Effector memory CD4-positive, alpha-beta T cell (primary cell): Measurements from ENCODE around the gene FCN1.

Experiments used
- DNase-seq, 3 donors: peaks; one replicate each; pipeline ENCODE4 v3.0.0-alpha.2; 2020
- H3K27ac ChIP-seq: 2 replicates; pipeline ENCODE4 v1.7.0; 2013; ENCODE audit warnings: mild to moderate bottlenecking, low read length, moderate library complexity; ENCODE audit not compliant: insufficient read depth, poor library complexity, severe bottlenecking
- H3K27me3 ChIP-seq: replicated peaks from 2 replicates; pipeline ENCODE4 v1.7.0; 2013; ENCODE audit warnings: mild to moderate bottlenecking, low read length; ENCODE audit not compliant: insufficient read depth, control insufficient read depth, poor library complexity, severe bottlenecking
- H3K36me3 ChIP-seq: 2 replicates; pipeline ENCODE4 v1.7.0; 2013; ENCODE audit warnings: mild to moderate bottlenecking, low read length, moderate library complexity; ENCODE audit not compliant: control insufficient read depth, insufficient read depth
- H3K4me1 ChIP-seq: 2 replicates; pipeline ENCODE4 v1.7.0; 2013; ENCODE audit warnings: low read length, mild to moderate bottlenecking; ENCODE audit not compliant: control insufficient read depth, insufficient read depth, poor library complexity, severe bottlenecking
- H3K4me3 ChIP-seq: 2 replicates; pipeline ENCODE4 v1.7.0; 2013; ENCODE audit warnings: low read length, low read depth, mild to moderate bottlenecking; ENCODE audit not compliant: insufficient read depth, poor library complexity, severe bottlenecking
- H3K9me3 ChIP-seq: 2 replicates; pipeline ENCODE4 v1.7.0; 2013; ENCODE audit warnings: mild to moderate bottlenecking, low read length, moderate library complexity; ENCODE audit not compliant: control insufficient read depth

FCN1 gene

DNA sequence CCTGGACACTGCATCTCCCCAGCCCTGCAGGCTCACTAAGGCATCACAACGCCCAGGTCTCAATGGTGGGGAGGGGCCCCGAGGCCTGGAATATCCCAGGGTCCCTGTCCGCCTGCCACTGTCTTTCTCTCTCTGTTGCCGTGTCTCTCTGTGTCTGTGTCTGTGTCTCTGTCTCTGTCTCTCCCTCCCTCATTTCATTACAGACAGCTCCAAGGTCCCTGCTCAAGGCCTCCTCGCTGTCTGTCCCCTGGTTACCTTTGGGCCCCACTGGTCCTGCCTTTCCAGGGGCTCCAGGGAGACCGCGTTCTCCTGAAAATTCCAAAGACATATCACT is 3.2 kb downstream of the FCN1 start:
- H3K27ac ChIP-seq, result no peak overlapping the region
- H3K9me3 ChIP-seq, result peaks cover 6% of the 10 kb centered on the region
- no peaks in the 10 kb centered on the region for H3K27me3 ChIP-seq
- no peaks in the 10 kb centered on the region for H3K36me3 ChIP-seq
- no peaks in the 10 kb centered on the region for H3K4me1 ChIP-seq
- no peak for DNase-seq
- no peak overlapping the region for H3K4me3 ChIP-seq

DNA sequence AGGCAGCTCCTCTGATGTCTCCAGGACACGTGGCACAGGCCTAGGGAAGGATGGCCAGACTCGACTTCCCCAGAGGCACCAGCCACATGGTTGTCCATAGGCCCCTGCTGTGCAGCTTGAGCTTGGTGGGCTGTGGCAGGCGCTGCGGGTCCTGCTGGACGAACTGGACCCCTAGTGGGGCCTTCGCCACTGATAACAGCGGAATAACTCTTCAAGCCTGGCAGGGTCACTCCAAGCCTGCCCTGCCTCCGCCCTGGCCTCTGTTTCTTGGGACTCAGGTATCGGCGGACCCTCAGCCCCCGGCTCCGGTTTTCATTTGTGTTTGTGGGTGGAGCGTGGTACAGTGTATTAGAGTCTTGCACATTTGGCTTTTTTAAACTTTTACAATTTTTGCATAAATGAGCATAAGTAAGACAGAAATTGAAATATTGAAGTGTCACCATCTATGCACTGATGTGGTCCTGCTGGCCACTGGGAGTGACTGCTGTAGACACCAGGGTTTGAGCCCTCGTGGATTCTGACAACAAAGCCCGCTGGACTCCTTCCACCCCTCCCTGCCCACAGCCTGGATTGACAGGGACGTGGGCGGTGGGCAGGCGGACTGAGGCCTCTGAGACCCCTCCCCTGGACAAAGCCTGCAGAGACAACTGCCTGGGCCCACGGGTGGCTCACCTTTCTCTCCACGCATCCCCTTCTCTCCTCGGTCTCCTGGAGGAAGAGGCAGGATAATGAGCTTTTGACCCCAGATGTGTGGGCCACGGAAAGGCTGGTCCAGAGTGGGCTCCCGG is 3.8 kb downstream of the FCN1 start:
- Histone ChIP-seq H3K27me3 (no peaks in the 10 kb centered on the region), H3K36me3 (no peaks in the 10 kb centered on the region), H3K27ac (no peak overlapping the region), H3K4me3 (no peak overlapping the region), H3K4me1 (no peaks in the 10 kb centered on the region), H3K9me3 (peaks cover under 1% of the 10 kb centered on the region)
- DNase-seq, result no peak

DNA sequence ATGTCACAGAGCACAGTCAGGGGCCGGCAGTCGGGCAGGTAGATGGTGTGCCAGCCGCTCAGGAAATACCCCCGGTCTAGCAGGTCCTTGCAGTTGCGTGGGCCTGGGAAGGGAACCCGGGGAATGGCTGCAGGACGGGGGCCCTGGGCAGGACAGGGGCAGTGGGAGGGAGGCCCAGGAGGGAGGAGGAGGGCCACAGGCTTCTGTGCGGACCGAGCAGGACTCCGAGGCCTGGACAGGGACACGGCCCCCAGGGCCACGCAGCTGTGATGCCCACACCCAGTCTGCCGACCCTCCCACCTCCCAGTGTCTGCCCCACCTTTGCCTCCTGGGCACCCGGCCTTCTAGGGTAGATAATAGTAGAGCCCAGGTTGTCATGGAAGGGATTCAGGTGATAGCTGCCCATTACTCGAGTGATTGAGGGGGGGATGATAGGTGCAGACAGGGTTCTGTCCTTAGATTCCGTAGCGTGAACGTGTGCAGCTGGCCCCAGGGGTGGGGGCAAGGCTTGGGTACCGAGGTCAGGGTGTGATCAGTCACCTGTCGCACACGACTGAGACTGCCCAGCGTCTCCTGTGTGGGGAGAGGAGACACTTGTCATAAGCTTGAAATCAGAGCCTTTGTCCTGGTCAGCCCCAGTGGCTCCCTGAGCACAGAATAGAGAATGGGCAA is 4.5 kb downstream of the FCN1 start:
- no peaks in the 10 kb centered on the region for H3K27me3 ChIP-seq
- no peak overlapping the region for H3K27ac ChIP-seq

DNA sequence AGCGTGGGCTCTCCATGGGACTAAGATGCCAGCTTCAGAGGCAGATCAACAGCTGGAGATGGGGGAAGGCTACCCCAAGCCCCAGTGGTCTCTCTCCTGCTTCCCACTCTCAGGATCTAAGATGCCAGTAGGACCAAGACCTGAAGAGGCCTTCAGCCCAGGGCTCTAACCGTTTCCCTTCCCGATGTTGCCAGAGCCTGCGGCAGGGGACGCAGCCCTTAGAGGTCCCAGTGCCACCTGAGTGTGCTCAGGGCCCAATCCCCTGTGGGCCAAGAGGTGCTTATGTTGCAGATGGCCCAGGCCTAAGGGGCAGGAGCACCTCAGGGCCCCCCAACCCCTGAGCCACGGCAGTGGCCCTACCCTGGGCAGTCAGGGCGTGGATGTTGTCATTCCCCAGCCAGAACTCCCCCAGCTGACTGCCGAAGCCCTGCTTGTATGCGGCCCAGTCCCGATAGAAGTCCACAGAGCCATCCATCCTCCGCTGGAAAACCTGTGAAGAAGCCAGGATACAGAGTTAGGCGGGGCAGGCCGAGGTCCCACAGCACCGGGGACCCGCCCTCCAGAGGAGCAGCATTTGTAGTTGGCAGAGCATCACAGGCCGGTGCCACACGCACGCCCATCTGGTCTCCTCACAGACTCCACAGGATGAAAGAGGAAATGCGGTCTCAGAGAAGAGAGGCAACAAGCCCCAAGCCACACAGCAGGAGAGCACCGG is 5.4 kb downstream of the FCN1 start:
- Histone ChIP-seq H3K27me3 (no peaks in the 10 kb centered on the region), H3K27ac (no peak overlapping the region), H3K4me1 (no peaks in the 10 kb centered on the region), H3K9me3 (no peaks in the 10 kb centered on the region), H3K36me3 (no peaks in the 10 kb centered on the region), H3K4me3 (no peak overlapping the region)
- no peak for DNase-seq

More for the DNA sequence above, 4.5 kb downstream of the FCN1 start:
- H3K36me3 ChIP-seq, result no peaks in the 10 kb centered on the region
- no peak overlapping the region for H3K4me3 ChIP-seq
- DNase-seq, result no peak
- H3K9me3 ChIP-seq, result no peaks in the 10 kb centered on the region
- H3K4me1 ChIP-seq, result no peaks in the 10 kb centered on the region

DNA sequence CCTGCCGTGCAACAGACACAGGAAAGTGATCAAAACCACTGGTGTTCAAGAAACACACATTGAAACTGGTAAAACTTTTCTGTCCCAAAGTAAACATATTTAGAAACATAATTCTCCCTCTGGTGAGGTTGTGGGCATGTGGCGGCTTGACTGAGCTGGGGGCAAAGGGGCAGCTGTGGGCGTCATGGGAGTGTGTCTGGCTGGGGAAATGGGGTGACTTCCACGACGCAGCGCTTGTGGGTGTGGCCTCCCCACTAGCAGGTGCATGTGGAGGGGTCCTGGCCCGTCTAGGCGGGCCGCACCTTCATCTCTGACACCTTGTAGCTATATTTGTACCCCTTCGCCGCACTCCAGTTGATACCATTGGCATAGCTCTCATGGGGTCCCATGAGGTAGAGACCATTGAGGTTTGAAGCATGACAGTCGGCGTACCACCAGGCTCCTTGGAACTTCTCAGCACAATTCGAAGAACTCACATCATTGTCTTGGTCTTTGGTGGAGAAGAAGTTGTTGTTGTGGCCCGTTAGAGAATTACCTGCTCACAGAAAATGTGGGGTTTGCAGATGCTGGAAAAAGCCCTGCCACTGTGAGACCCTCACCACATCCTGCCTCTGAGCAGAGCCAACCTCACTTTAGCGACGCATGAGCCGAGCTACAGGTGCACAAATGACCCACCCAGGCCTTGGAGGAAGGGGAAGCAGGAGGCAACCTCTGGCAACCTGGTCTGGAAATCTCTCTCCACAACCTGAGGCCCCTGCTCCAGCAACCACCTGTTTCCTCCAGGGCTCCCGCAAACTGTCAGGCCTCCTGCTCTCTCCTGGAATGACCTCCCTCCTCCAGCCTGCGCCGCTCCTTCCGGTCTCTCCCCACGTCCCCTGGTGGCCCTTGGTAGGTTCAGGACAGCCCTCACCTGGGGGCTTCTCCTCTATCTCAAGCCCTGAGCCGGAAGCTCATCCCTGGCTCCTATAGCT is 7.9 kb downstream of the FCN1 start:
- Histone ChIP-seq H3K27me3 (no peaks in the 10 kb centered on the region), H3K4me3 (no peak overlapping the region), H3K27ac (no peak overlapping the region), H3K4me1 (no peaks in the 10 kb centered on the region), H3K9me3 (no peaks in the 10 kb centered on the region), H3K36me3 (no peaks in the 10 kb centered on the region)
- no peak for DNase-seq

DNA sequence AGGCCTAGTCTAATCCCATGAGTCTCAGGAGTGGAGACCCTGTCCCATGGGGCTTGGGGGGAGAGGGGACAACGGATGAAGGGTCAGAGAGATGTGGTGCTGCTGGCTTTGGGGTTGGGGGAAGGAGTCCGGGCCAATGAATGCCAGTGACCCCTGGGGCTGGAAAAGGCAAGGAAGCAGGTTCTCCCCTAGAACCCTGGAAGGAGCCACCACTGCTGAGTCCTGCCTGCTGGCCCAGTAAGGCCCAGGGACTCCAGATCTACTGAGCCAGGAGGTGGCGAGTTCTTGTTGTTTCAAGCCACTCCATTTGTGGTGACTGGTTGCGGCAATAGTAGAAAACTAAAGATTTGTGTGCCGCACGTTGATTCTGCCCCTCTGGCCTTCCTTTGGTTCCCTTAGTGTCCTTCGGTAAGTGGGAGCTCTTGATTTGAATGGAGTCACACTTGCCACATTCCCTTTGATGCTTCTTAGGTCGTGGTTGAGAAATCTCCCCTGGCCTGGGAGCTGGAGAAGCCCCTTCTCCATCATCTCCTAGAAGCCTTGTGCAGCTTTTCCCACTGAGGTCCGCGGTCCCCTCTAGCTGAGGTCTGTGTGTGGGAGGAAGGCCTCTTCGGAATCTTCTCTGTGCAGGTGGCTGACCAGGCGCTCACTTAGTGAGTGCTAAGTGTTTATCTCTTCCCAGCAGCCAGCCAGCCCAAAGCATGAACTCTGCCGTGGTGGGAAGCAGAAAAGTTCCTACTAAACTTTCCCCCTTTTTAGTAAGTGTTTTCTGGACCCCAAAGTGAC is 9.0 kb downstream of the FCN1 start:
- no peaks in the 10 kb centered on the region for H3K4me1 ChIP-seq
- H3K27ac ChIP-seq, result no peak overlapping the region
- H3K27me3 ChIP-seq, result no peaks in the 10 kb centered on the region
- H3K4me3 ChIP-seq, result no peak overlapping the region
- no peaks in the 10 kb centered on the region for H3K36me3 ChIP-seq
- no peaks in the 10 kb centered on the region for H3K9me3 ChIP-seq
- no peak for DNase-seq

DNA sequence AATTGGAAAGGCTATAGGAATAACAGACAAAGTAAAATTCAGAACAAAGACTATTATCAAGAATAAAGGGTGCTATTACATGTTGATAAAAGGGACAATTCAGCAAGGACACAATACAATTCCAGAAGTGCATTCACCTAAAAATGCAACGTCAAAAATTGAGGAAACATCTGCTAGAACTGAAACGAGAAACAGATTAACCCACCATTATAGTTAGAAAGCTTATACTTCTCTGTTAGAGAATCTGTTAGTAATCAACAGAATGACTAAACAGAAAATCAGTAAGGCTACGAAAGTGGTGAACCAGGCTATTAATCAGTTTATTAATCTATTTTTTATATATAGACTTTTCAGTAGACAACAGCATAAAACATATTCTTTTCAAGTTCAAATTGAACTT is 14.8 kb downstream of the FCN1 start:
- H3K36me3 ChIP-seq, result no peaks in the 10 kb centered on the region
- H3K4me3 ChIP-seq, result no peak overlapping the region
- DNase-seq, result no peak
- H3K27me3 ChIP-seq, result no peaks in the 10 kb centered on the region
- H3K4me1 ChIP-seq, result no peaks in the 10 kb centered on the region
- H3K9me3 ChIP-seq, result peaks cover 5% of the 10 kb centered on the region
- no peak overlapping the region for H3K27ac ChIP-seq

DNA sequence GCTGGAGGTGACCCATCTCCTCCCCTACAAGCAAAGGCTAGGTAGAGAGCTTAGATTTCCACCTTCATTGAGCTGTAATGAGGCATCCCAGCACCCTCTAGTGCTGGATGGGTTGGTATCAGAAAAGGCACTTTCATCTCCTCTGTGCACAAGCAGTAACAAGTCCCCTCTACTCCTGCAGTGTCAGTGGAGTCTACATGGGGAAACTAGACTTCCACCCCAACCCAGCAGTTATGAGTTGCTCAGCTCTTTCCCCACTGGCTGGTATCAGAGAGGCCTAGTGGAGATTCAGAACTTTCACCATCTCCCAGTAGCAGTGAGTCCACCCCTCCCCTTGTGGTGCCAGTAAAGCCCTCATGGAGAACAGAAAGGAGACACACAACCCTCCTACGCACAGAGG is 17.9 kb downstream of the FCN1 start:
- H3K9me3 ChIP-seq, result peaks cover 5% of the 10 kb centered on the region
- H3K36me3 ChIP-seq, result no peaks in the 10 kb centered on the region
- DNase-seq, result no peak
- H3K4me3 ChIP-seq, result no peak overlapping the region
- H3K27me3 ChIP-seq, result no peaks in the 10 kb centered on the region
- no peaks in the 10 kb centered on the region for H3K4me1 ChIP-seq
- H3K27ac ChIP-seq, result no peak overlapping the region

DNA sequence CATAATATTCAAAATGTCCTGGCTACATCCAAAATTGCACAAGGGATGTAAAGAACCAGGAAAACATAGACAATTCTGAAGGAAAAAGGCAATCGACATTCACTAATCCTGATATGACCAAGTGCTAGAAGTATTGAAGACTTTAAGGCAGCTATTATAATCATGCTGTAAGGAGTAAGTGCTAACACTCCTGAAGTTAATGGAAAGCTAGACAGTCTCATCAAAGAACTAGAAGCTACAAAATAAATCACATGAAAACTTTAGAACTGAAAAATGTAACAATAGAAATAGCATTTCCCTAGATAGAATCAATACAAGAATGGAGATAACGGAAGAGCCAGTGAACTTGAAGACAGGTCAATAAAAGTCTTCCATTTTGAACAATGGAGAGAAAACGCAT is 18.5 kb downstream of the FCN1 start:
- Histone ChIP-seq H3K4me3 (no peak overlapping the region), H3K4me1 (no peaks in the 10 kb centered on the region), H3K27ac (no peak overlapping the region), H3K9me3 (peaks cover 5% of the 10 kb centered on the region), H3K36me3 (no peaks in the 10 kb centered on the region), H3K27me3 (no peaks in the 10 kb centered on the region)
- DNase-seq, result no peak
